K562 (cell line): ENCODE data around the gene CLCF1. TPM values are rescaled to one million over a fixed set of nuclear protein-coding genes. Genes with fewer than 3 reads are reported as not detected.

Experiments used
- ADNP ChIP-seq: fragments of 200-800 bp; sonication (Bioruptor generic); IDR thresholded peaks from 2 replicates; pipeline ENCODE4 v1.6.1; 2016; ENCODE audit warnings: missing genetic modification characterization, missing compliant biosample characterization
- ARNT ChIP-seq, 2 experiments: fragments of 450-650 bp; IDR thresholded peaks; 2 replicates each; pipeline ENCODE4 v1.6.1; 2016; ENCODE audit warnings: mild to moderate bottlenecking in 1 of 2
- CHD7 ChIP-seq: fragments of 200-600 bp; sonication (generic); IDR thresholded peaks from one replicate; pipeline ENCODE4 v1.6.1; 2012; ENCODE audit warnings: mild to moderate bottlenecking, low read depth, low read length, inconsistent platforms
- CLOCK ChIP-seq: fragments of 250-450 bp; sonication (Bioruptor Pico); IDR thresholded peaks from 2 replicates; pipeline ENCODE4 v1.4.0; 2020; ENCODE audit warnings: mild to moderate bottlenecking, moderate library complexity, borderline replicate concordance
- ELK1 ChIP-seq: sonication (generic); formaldehyde crosslinking; IDR thresholded peaks from 2 replicates; pipeline ENCODE4 v1.8.1; 2022; ENCODE audit warnings: missing genetic modification reagents
- HMGXB4 ChIP-seq: sonication (generic); formaldehyde crosslinking; IDR thresholded peaks from 2 replicates; pipeline ENCODE4 v1.8.1; 2023; ENCODE audit warnings: mild to moderate bottlenecking, missing genetic modification reagents
- HSF4 ChIP-seq: fragments of 250-450 bp; sonication (Bioruptor Pico); IDR thresholded peaks from 2 replicates; pipeline ENCODE4 v2.1.2; 2022; ENCODE audit warnings: mild to moderate bottlenecking, moderate library complexity, borderline replicate concordance
- OTX1 ChIP-seq: fragments of 450-650 bp; formaldehyde crosslinking; IDR thresholded peaks from 2 replicates; pipeline ENCODE4 v1.4.0; 2022; ENCODE audit warnings: mild to moderate bottlenecking
- SIN3B ChIP-seq: fragments of 450-650 bp; IDR thresholded peaks from 2 replicates; pipeline ENCODE4 v1.6.1; 2017; ENCODE audit warnings: low read depth, mild to moderate bottlenecking, moderate library complexity
- polyA plus RNA-seq, 8 experiments: library from polyadenylated mRNA; depleted of rRNA in 4 of 8; stranded (reverse) in 5 of 8; unstranded in 3 of 8; fragments of >200 nt; fragmentation: Nextera tagmentation in 2 of 8; fragmentation: Illumina TruSeq in 1 of 8; extraction: Ambion mirVana in 2 of 8; extraction: Trizol in 1 of 8; gene quantifications; 2 replicates each; pipeline versions ENCODE4 v1.2.1 to v1.2.3, GENCODE V29; 2011 to 2014; ENCODE audit warnings: inconsistent platforms in 1 of 8, missing spikeins in 1 of 8
- total RNA-seq, 7 experiments: library from RNA; depleted of rRNA in 6 of 7; stranded (reverse); fragments of >200 nt in 6 of 7; fragmentation: Illumina TruSeq in 2 of 7; extraction: Trizol in 2 of 7; gene quantifications; 2 replicates each; pipeline versions ENCODE4 v1.2.1 to v1.2.3, GENCODE V29; 2011 to 2021; ENCODE audit warnings: low replicate concordance in 1 of 7

The CLCF1 gene
- total and polyA plus RNA-seq, 9 of the 15 experiments (the other 6 are each of a cell fraction or from before 2014, with no cell fraction given), result 0.49 to 5.8 (median 3.0) TPM

GRCh38 chr11:67420646-67421429 is 47.4 kb upstream of the CLCF1 start (continued):
- TF ChIP-seq CLOCK (CRISPR knock-in tag), result no peak
- no peak for TF ChIP-seq OTX1 (CRISPR knock-in tag)
- no peak for TF ChIP-seq CHD7
- no peak for TF ChIP-seq HSF4 (CRISPR knock-in tag)
- TF ChIP-seq ARNT (IDR thresholded peaks at IDR 0.05), result no peak
- TF ChIP-seq SIN3B, result peak; percentile 55; the same call in 1 of the 2 replicates
- TF ChIP-seq ELK1 (CRISPR knock-in tag), result no peak
- TF ChIP-seq HMGXB4 (CRISPR knock-in tag), result peak; percentile 34; the same call in 1 of the 2 replicates
- no peak for TF ChIP-seq ADNP (tag)
